RWPE2 (cell line): ENCODE results near the gene OR2Z1.

Source experiments
- ATAC-seq: fragments of 200-7000 bp; cut with Tn5 transposase; 3 replicates; pipeline ENCODE4 v1.9.1; 2021; ENCODE audit warnings: low read depth
- DNase-seq: peaks from one replicate; pipeline ENCODE4 v3.0.0-alpha.2; 2020; ENCODE audit warnings: low spot score
- H3K27ac ChIP-seq: fragments of 450-650 bp; 2 replicates; pipeline ENCODE4 v1.5.1; 2017; ENCODE audit warnings: mild to moderate bottlenecking; ENCODE audit not compliant: poor library complexity, severe bottlenecking
- H3K27me3 ChIP-seq: fragments of 250-450 bp; sonication (Bioruptor Pico); 2 replicates; pipeline ENCODE4 v1.5.1; 2021; ENCODE audit warnings: mild to moderate bottlenecking, moderate library complexity; ENCODE audit not compliant: insufficient read depth, poor library complexity, severe bottlenecking
- H3K36me3 ChIP-seq: fragments of 250-450 bp; sonication (Bioruptor Pico); 2 replicates; pipeline ENCODE4 v1.5.1; 2020; ENCODE audit warnings: low read depth, mild to moderate bottlenecking, moderate library complexity
- H3K4me1 ChIP-seq: fragments of 250-450 bp; sonication (Bioruptor Pico); 2 replicates; pipeline ENCODE4 v1.5.1; 2021; ENCODE audit warnings: mild to moderate bottlenecking, moderate library complexity; ENCODE audit not compliant: insufficient read depth, poor library complexity, severe bottlenecking
- H3K4me3 ChIP-seq: fragments of 250-450 bp; sonication (Bioruptor Pico); 2 replicates; pipeline ENCODE4 v1.5.1; 2021; ENCODE audit warnings: mild to moderate bottlenecking, moderate library complexity; ENCODE audit not compliant: severe bottlenecking
- H3K9me3 ChIP-seq: fragments of 250-450 bp; sonication (Bioruptor Pico); 2 replicates; pipeline ENCODE4 v1.5.1; 2021; ENCODE audit warnings: mild to moderate bottlenecking, moderate library complexity; ENCODE audit not compliant: severe bottlenecking
- CTCF ChIP-seq: fragments of 450-650 bp; IDR thresholded peaks from one replicate; pipeline ENCODE4 v1.5.1; 2017; ENCODE audit warnings: mild to moderate bottlenecking, moderate library complexity; ENCODE audit not compliant: poor library complexity, severe bottlenecking

The OR2Z1 gene

GRCh38 chr19:8680676-8681344, 40.6 kb upstream of the OR2Z1 start:
- no peaks in the 10 kb centered on the region for H3K36me3 ChIP-seq
- no peak overlapping the region for H3K27ac ChIP-seq
- no peak overlapping the region for H3K4me3 ChIP-seq
- DNase-seq (no peak), ATAC-seq (no peak)
- H3K4me1 ChIP-seq = no peaks in the 10 kb centered on the region
- H3K9me3 ChIP-seq = no peaks in the 10 kb centered on the region
- TF ChIP-seq CTCF = no peak
- no peaks in the 10 kb centered on the region for H3K27me3 ChIP-seq

- Histone ChIP-seq H3K27ac (no peak overlapping the region), H3K36me3 (no peaks in the 10 kb centered on the region), H3K9me3 (no peaks in the 10 kb centered on the region), H3K4me1 (no peaks in the 10 kb centered on the region), H3K4me3 (no peak overlapping the region), H3K27me3 (no peaks in the 10 kb centered on the region)
- ATAC-seq (no peak), DNase-seq (no peak)
- TF ChIP-seq CTCF = no peak
Observed at GRCh38 chr19:8681345-8682029, 39.9 kb upstream of the OR2Z1 start.

- ATAC-seq (no peak), DNase-seq (no peak)
- H3K4me3 ChIP-seq = no peak overlapping the region
- no peaks in the 10 kb centered on the region for H3K36me3 ChIP-seq
- no peak for TF ChIP-seq CTCF
- H3K4me1 ChIP-seq = no peaks in the 10 kb centered on the region
- H3K9me3 ChIP-seq = no peaks in the 10 kb centered on the region
- no peak overlapping the region for H3K27ac ChIP-seq
- H3K27me3 ChIP-seq = no peaks in the 10 kb centered on the region
Observed at GRCh38 chr19:8682472-8682871, 39.0 kb upstream of the OR2Z1 start.

GRCh38 chr19:8682931-8683330, 38.5 kb upstream of the OR2Z1 start:
- no peak overlapping the region for H3K27ac ChIP-seq
- no peak overlapping the region for H3K4me3 ChIP-seq
- H3K9me3 ChIP-seq = no peaks in the 10 kb centered on the region
- ATAC-seq (no peak), DNase-seq (no peak)
- no peaks in the 10 kb centered on the region for H3K27me3 ChIP-seq
- H3K36me3 ChIP-seq = no peaks in the 10 kb centered on the region
- no peaks in the 10 kb centered on the region for H3K4me1 ChIP-seq
- TF ChIP-seq CTCF = no peak
